Smooth muscle cell (in vitro differentiated cells): ENCODE measurements around the gene NCOA5. TPM values are rescaled to one million over a fixed set of nuclear protein-coding genes. Genes with fewer than 3 reads are reported as not detected.
"Not testable (repeated sequence)": the region's sequence is repeated elsewhere in the genome, so short reads cannot be mapped to it uniquely, and the experiment has no call there.

Experiments
- DNase-seq: peaks from one replicate; lab custom pipeline; 2025; ENCODE audit not compliant: unreplicated experiment; lab: John Stamatoyannopoulos, UW
- H2AFZ ChIP-seq: fragments of 200-600 bp; sonication (generic); 2 replicates; pipeline ENCODE4 v1.6.0; 2016; ENCODE audit warnings: antibody characterized with exemption, low read depth, mild to moderate bottlenecking
- H3F3A ChIP-seq: fragments of 200-600 bp; sonication (generic); 2 replicates; pipeline ENCODE4 v1.6.0; 2017; ENCODE audit warnings: antibody characterized with exemption, low read depth
- H3K27ac ChIP-seq: fragments of 200-600 bp; sonication (generic); 2 replicates; pipeline ENCODE4 v1.5.1; 2016; ENCODE audit warnings: low read depth, mild to moderate bottlenecking
- H3K27me3 ChIP-seq: fragments of 200-600 bp; sonication (generic); 2 replicates; pipeline ENCODE4 v1.6.1; 2016; ENCODE audit warnings: low read depth, mild to moderate bottlenecking
- H3K36me3 ChIP-seq: fragments of 200-600 bp; sonication (generic); 2 replicates; pipeline ENCODE4 v1.5.1; 2016; ENCODE audit warnings: low read depth
- H3K4me1 ChIP-seq: fragments of 200-600 bp; sonication (generic); 2 replicates; pipeline ENCODE4 v1.5.1; 2016; ENCODE audit warnings: low read depth
- H3K4me2 ChIP-seq: fragments of 200-600 bp; sonication (generic); 2 replicates; pipeline ENCODE4 v1.6.0; 2016; ENCODE audit warnings: mild to moderate bottlenecking
- H3K4me3 ChIP-seq: fragments of 200-600 bp; sonication (generic); 2 replicates; pipeline ENCODE4 v1.5.1; 2016; ENCODE audit warnings: mild to moderate bottlenecking
- H3K79me2 ChIP-seq: fragments of 200-600 bp; sonication (generic); 2 replicates; pipeline ENCODE4 v1.6.0; 2016; ENCODE audit warnings: low read depth, mild to moderate bottlenecking
- H3K9ac ChIP-seq: fragments of 200-600 bp; sonication (generic); 2 replicates; pipeline ENCODE4 v1.6.0; 2016; ENCODE audit warnings: low read depth
- H3K9me3 ChIP-seq: fragments of 200-600 bp; sonication (generic); replicated peaks from 2 replicates; pipeline ENCODE4 v1.5.1; 2016; ENCODE audit warnings: low read depth
- H4K20me1 ChIP-seq: fragments of 200-600 bp; sonication (generic); 2 replicates; pipeline ENCODE4 v1.6.0; 2016; ENCODE audit warnings: low read depth
- CTCF ChIP-seq: fragments of 200-600 bp; sonication (generic); IDR thresholded peaks from 2 replicates; pipeline ENCODE4 v1.5.1; 2017; ENCODE audit warnings: borderline replicate concordance, mild to moderate bottlenecking, antibody characterized with exemption; ENCODE audit not compliant: insufficient read depth, poor library complexity, severe bottlenecking
- whole genome bisulfite sequencing: methylation state at CpG from one replicate; pipeline ENCODE4 v1.1.7; 2016; ENCODE audit warnings: low lambda C conversion rate; 5-methylcytosine and 5-hydroxymethylcytosine counted together
- polyA plus RNA-seq: library from polyadenylated mRNA; unstranded; fragments of >200 nt; fragmentation: Nextera tagmentation; extraction: Ambion mirVana; gene quantifications from 2 replicates; pipeline ENCODE4 v1.2.1, GENCODE V29; 2016
- total RNA-seq: library from RNA; depleted of rRNA; stranded (reverse); fragments of >200 nt; gene quantifications from 2 replicates; pipeline ENCODE4 v1.2.3, GENCODE V29; 2014

NCOA5 gene
- total and polyA plus RNA-seq, 2 experiments from 2014 or later: 8.3 to 11.4 TPM

DNA sequence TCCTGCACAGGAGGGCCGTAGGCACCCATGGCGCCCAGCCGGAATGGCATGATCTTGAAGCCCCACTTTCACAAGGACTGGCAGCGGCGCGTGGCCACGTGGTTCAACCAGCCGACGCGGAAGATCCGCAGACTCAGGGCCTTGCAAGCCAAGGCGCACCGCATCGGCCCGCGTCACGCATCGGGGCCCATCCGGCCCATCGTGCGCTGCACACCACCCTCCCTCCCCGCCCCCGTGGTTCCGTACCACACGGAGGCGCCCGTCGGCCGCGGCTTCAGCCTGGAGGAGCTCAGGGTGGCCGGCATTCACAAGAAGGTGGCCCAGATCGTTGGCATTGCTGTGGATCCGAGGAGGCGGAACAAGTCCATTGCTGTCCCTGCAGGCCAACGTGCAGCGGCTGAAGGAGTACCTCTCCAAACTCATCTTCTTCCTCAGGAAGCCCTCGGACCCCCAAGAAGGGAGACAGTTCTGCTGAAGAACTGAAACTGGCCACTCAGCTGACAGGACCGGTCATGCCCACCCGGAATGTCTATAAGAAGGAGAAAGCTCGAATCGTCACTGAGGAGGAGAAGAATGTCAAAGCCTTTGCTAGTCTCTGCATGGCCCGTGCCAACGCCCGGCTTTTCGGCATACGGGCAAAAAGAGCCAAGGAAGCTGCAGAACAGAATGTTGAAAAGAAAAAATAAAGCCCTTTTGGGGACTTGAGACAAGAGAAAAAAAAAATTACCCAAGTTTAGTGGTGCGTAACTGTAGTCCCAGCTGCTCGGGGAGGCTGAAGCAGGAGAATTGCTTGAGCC is 9.9 kb upstream of the NCOA5 start:
- no peaks in the 10 kb centered on the region for H3K4me1 ChIP-seq
- no peak overlapping the region for H3K27ac ChIP-seq
- H3F3A ChIP-seq: no peaks in the 10 kb centered on the region
- 44% methylated on average over 48 of the region's 48 CpGs for WGBS
- H3K4me3 ChIP-seq: no peak overlapping the region
- no peak overlapping the region for H2AFZ ChIP-seq
- no peak for TF ChIP-seq CTCF
- H4K20me1 ChIP-seq: no peaks in the 10 kb centered on the region
- H3K79me2 ChIP-seq: no peaks in the 10 kb centered on the region
- H3K9ac ChIP-seq: no peak overlapping the region
- H3K36me3 ChIP-seq: no peaks in the 10 kb centered on the region
- H3K27me3 ChIP-seq: peaks cover 55% of the 10 kb centered on the region
- H3K9me3 ChIP-seq: no peaks in the 10 kb centered on the region
- peak overlapping the region; percentile 26 for H3K4me2 ChIP-seq
- no peak for DNase-seq

DNA sequence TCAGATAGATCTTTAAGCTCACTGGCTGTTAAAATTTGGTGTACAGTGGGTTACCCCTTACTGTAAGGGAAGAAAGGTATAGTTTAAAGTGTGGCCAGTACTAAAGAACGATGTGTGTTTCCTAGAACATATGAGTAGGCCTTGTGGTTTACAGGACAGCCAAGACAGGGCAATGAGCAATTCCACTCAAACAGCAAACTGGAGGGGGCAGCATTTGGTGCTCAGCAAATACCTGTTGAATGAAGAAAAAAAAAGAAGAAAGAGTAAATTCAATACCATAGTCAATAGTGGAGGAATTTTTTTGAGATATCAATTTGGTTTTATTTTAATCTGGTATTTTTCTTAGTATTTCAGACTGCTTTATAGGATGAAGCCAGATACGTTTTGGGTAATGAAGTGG is 3.8 kb upstream of the NCOA5 start:
- WGBS: 71% methylated on average over 2 of the region's 2 CpGs
- no peak for DNase-seq

DNA sequence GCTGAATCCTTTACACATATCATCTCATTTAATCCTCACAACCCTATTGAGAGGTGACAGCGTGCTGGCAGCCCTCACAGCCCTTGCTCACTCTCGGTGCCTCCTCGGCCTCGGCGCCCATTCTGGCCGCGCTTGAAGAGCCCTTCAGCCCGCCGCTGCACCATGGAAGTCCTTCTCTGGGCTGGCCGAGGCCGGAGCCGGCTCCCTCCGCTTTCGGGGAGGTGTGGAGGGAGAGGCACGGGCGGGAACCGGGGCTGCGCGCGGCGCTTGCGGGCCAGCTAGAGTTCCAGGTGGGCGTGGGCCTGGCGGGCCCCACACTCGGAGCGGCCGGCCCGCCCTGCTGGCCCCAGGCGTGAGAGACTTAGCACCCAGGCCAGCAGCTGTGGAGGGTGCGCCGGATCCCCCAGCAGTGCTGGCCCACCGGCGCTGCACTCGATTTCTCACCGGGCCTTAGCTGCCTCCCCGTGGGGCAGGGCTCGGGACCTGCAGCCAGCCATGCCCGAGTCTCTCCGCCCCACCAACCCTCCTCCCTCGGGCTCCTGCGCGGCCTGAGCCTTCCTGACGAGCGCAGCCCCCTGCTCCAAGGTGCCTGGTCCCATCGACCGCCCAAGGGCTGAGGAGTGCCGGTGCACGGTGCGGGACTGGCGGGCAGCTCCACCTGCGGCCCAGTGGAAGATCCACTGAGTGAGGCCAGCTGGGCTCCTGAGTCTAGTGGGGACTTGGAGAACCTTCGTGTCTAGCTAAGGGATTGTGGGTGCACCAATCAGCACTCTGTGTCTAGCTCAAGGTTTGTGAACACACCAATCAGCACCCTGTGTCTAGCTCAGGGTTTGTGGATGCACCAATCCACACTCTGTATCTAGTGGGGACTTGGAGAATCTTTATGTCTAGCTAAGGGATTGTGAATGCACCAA is 2.1 kb upstream of the NCOA5 start:
- Histone ChIP-seq H4K20me1 (peaks cover 25% of the 10 kb centered on the region), H3K79me2 (peaks cover 21% of the 10 kb centered on the region), H3K4me2 (peak overlapping the region; percentile 48), H2AFZ (peak overlapping the region; percentile 17), H3K4me1 (peaks cover 12% of the 10 kb centered on the region)
- not testable (repeated sequence) for H3K9me3 ChIP-seq, H3K4me3 ChIP-seq, H3K36me3 ChIP-seq, H3F3A ChIP-seq, H3K27me3 ChIP-seq, H3K9ac ChIP-seq, H3K27ac ChIP-seq, DNase-seq
- 47% methylated on average over 46 of the region's 52 CpGs for WGBS

More for the DNA sequence above, 3.8 kb upstream of the NCOA5 start:
- TF ChIP-seq CTCF: no peak
- no peak overlapping the region for H3K4me2 ChIP-seq
- H3K27ac ChIP-seq: no peak overlapping the region
- H3K4me1 ChIP-seq: peaks cover 4% of the 10 kb centered on the region
- H3K36me3 ChIP-seq: no peaks in the 10 kb centered on the region
- H2AFZ ChIP-seq: no peak overlapping the region
- no peaks in the 10 kb centered on the region for H3K9me3 ChIP-seq
- H3F3A ChIP-seq: no peaks in the 10 kb centered on the region
- peaks cover 18% of the 10 kb centered on the region for H3K27me3 ChIP-seq
- peaks cover 6% of the 10 kb centered on the region for H3K79me2 ChIP-seq
- H3K9ac ChIP-seq: no peak overlapping the region
- H4K20me1 ChIP-seq: peaks cover 8% of the 10 kb centered on the region
- no peak overlapping the region for H3K4me3 ChIP-seq

- H3F3A ChIP-seq: no peaks in the 10 kb centered on the region
- DNase-seq: no peak
- H3K36me3 ChIP-seq: no peaks in the 10 kb centered on the region
- peaks cover 22% of the 10 kb centered on the region for H3K4me1 ChIP-seq
- TF ChIP-seq CTCF: no peak
- WGBS: under 1% methylated on average over 31 of the region's 31 CpGs
- peak overlapping the region; percentile 95 for H3K9ac ChIP-seq
- peak overlapping the region; percentile 89 for H3K4me2 ChIP-seq
- no peaks in the 10 kb centered on the region for H3K9me3 ChIP-seq
- H3K79me2 ChIP-seq: peaks cover 49% of the 10 kb centered on the region
- peaks cover 52% of the 10 kb centered on the region for H4K20me1 ChIP-seq
- peak overlapping the region; percentile 56 for H2AFZ ChIP-seq
- no peaks in the 10 kb centered on the region for H3K27me3 ChIP-seq
- H3K4me3 ChIP-seq: peak overlapping the region; percentile 68
- H3K27ac ChIP-seq: peak overlapping the region; percentile 93
These were observed 670 bp downstream of the NCOA5 start for GRCh38 chr20:46089167-46089416.
